GM12865 (cell line): Measurements from ENCODE around the gene SULT1C4.

ENCODE experiments used
- DNase-seq: peaks from one replicate; pipeline ENCODE4 v3.0.0; 2010; ENCODE audit warnings: low read depth
- H3K4me3 ChIP-seq: 2 replicates; pipeline ENCODE4 v1.5.1; 2011; ENCODE audit warnings: mild to moderate bottlenecking, low read depth, low read length, control low read depth
- TF ChIP-seq, protein P1 (sequence below): IDR thresholded peaks from 2 replicates; pipeline ENCODE4 v1.5.1; 2011; ENCODE audit warnings: low read length, control low read depth, low read depth, inconsistent platforms; ENCODE audit not compliant: insufficient read depth; ENCODE audit errors: missing control alignments

Gene SULT1C4

GRCh38 chr2:108384662-108385393 lies 7.1 kb downstream of the SULT1C4 start:
- TF ChIP-seq, protein P1, sequence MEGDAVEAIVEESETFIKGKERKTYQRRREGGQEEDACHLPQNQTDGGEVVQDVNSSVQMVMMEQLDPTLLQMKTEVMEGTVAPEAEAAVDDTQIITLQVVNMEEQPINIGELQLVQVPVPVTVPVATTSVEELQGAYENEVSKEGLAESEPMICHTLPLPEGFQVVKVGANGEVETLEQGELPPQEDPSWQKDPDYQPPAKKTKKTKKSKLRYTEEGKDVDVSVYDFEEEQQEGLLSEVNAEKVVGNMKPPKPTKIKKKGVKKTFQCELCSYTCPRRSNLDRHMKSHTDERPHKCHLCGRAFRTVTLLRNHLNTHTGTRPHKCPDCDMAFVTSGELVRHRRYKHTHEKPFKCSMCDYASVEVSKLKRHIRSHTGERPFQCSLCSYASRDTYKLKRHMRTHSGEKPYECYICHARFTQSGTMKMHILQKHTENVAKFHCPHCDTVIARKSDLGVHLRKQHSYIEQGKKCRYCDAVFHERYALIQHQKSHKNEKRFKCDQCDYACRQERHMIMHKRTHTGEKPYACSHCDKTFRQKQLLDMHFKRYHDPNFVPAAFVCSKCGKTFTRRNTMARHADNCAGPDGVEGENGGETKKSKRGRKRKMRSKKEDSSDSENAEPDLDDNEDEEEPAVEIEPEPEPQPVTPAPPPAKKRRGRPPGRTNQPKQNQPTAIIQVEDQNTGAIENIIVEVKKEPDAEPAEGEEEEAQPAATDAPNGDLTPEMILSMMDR: no peak
- peak; percentile 11 for DNase-seq
- H3K4me3 ChIP-seq: no peak overlapping the region

GRCh38 chr2:108385411-108386071 lies 7.8 kb downstream of the SULT1C4 start:
- DNase-seq: peak; percentile 17
- no peak overlapping the region for H3K4me3 ChIP-seq
- TF ChIP-seq, protein P1: no peak

GRCh38 chr2:108388045-108388444 lies 10.3 kb downstream of the SULT1C4 start:
- H3K4me3 ChIP-seq: no peak overlapping the region
- TF ChIP-seq, protein P1: no peak
- no peak for DNase-seq

GRCh38 chr2:108390340-108390739 lies 12.6 kb downstream of the SULT1C4 start:
- TF ChIP-seq, protein P1: no peak
- H3K4me3 ChIP-seq: no peak overlapping the region
- DNase-seq: no peak

GRCh38 chr2:108392029-108392428 lies 14.3 kb downstream of the SULT1C4 start:
- DNase-seq: no peak
- TF ChIP-seq, protein P1: no peak
- no peak overlapping the region for H3K4me3 ChIP-seq

GRCh38 chr2:108393197-108393596 lies 15.4 kb downstream of the SULT1C4 start:
- no peak for DNase-seq
- TF ChIP-seq, protein P1: no peak
- no peak overlapping the region for H3K4me3 ChIP-seq

DNA sequence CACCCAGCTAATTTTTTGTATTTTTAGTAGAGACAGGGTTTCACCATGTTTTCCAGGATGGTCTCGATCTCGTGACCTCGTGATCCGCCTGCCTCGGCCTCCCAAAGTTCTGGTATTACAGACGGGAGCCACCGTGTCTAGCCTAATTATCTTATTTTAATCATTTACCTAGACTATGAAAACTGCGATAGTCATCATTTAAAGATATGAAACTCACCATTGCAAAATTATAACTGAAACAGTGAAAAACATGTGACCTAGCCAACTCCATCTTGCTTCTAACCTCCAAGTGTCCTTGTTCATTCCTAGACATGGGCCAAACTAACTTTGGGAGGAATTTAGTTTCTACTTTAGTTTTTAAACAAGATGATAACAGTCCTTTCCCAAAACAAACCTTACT lies 17.4 kb downstream of the SULT1C4 start:
- TF ChIP-seq, protein P1: no peak
- H3K4me3 ChIP-seq: no peak overlapping the region
- DNase-seq: no peak
